Activated naive CD4-positive, alpha-beta T cell treated with anti-CD3 and anti-CD28 coated beads for 36 hours (primary cell): ENCODE data around the gene MPPED2. TPM values are rescaled to one million over a fixed set of nuclear protein-coding genes. Genes with fewer than 3 reads are reported as not detected.

Experiments
- CTCF ChIA-PET: fragments of 350-600 bp; sonication (Branson Sonifier 250); formaldehyde crosslinking; loops from one replicate; lab custom pipeline; 2021; ENCODE audit warnings: antibody characterized with exemption; lab: Charles Lee
- DNase-seq: peaks from one replicate; pipeline ENCODE4 v3.0.0-alpha.2; 2020
- H3K27ac Mint-ChIP-seq: one replicate; pipeline ENCODE4 v1.8.0; 2021; ENCODE audit warnings: mild to moderate bottlenecking, mixed read lengths
- H3K27me3 Mint-ChIP-seq: one replicate; pipeline ENCODE4 v1.8.0; 2021; ENCODE audit warnings: low read depth, mixed read lengths
- H3K36me3 Mint-ChIP-seq: one replicate; pipeline ENCODE4 v1.8.0; 2021; ENCODE audit warnings: low read depth, mixed read lengths
- H3K4me1 Mint-ChIP-seq: one replicate; pipeline ENCODE4 v1.8.0; 2021; ENCODE audit warnings: low read depth, mixed read lengths
- H3K4me3 Mint-ChIP-seq: one replicate; pipeline ENCODE4 v1.8.0; 2021; ENCODE audit warnings: mild to moderate bottlenecking, moderate library complexity, mixed read lengths
- H3K9me3 Mint-ChIP-seq: one replicate; pipeline ENCODE4 v1.8.0; 2021; ENCODE audit warnings: mixed read lengths
- intact Hi-C: fragments of 100-400 bp; cut with micrococcal nuclease; formaldehyde crosslinking; loops from one replicate; pipeline ENCODE4 v1.15.1; 2023
- total RNA-seq, 2 experiments: library from RNA; stranded (reverse); gene quantifications; one replicate each; pipeline ENCODE4 v1.2.3, GENCODE V29; 2021

Gene MPPED2
- total RNA-seq, 2 experiments from 2014 or later: not detected

GRCh38 chr11:30549565-30549964 lies 36.6 kb downstream of the MPPED2 start:
- Mint-ChIP-seq H3K27me3 (no peaks in the 10 kb centered on the region), H3K4me1 (no peaks in the 10 kb centered on the region), H3K9me3 (peaks cover 3% of the 10 kb centered on the region), H3K27ac (no peak overlapping the region), H3K4me3 (no peak overlapping the region), H3K36me3 (no peaks in the 10 kb centered on the region)
- CTCF ChIA-PET: no interaction called here
- no peak for DNase-seq
- intact Hi-C loops: no loop called here

GRCh38 chr11:30546334-30546733 lies 39.8 kb downstream of the MPPED2 start:
- no peaks in the 10 kb centered on the region for H3K4me1 Mint-ChIP-seq
- H3K27me3 Mint-ChIP-seq: no peaks in the 10 kb centered on the region
- intact Hi-C loops: no loop called here
- peaks cover 2% of the 10 kb centered on the region for H3K9me3 Mint-ChIP-seq
- H3K36me3 Mint-ChIP-seq: no peaks in the 10 kb centered on the region
- no peak for DNase-seq
- CTCF ChIA-PET: no interaction called here
- no peak overlapping the region for H3K27ac Mint-ChIP-seq
- H3K4me3 Mint-ChIP-seq: no peak overlapping the region

GRCh38 chr11:30545507-30545906 lies 40.6 kb downstream of the MPPED2 start:
- Mint-ChIP-seq H3K27ac (no peak overlapping the region), H3K4me3 (no peak overlapping the region), H3K4me1 (no peaks in the 10 kb centered on the region), H3K36me3 (no peaks in the 10 kb centered on the region), H3K27me3 (no peaks in the 10 kb centered on the region), H3K9me3 (peaks cover 2% of the 10 kb centered on the region)
- intact Hi-C loops: no loop called here
- CTCF ChIA-PET: no interaction called here
- DNase-seq: no peak

GRCh38 chr11:30543066-30543465 lies 43.1 kb downstream of the MPPED2 start:
- intact Hi-C loops: no loop called here
- no peaks in the 10 kb centered on the region for H3K4me1 Mint-ChIP-seq

GRCh38 chr11:30540781-30541180 lies 45.4 kb downstream of the MPPED2 start:
- DNase-seq: no peak
- H3K4me1 Mint-ChIP-seq: no peaks in the 10 kb centered on the region
- no peak overlapping the region for H3K4me3 Mint-ChIP-seq
- intact Hi-C loops: no loop called here
- H3K9me3 Mint-ChIP-seq: peaks cover 2% of the 10 kb centered on the region
- H3K27me3 Mint-ChIP-seq: no peaks in the 10 kb centered on the region
- no peak overlapping the region for H3K27ac Mint-ChIP-seq
- H3K36me3 Mint-ChIP-seq: no peaks in the 10 kb centered on the region
- CTCF ChIA-PET: no interaction called here

More at GRCh38 chr11:30543066-30543465, 43.1 kb downstream of the MPPED2 start:
- Mint-ChIP-seq H3K27me3 (no peaks in the 10 kb centered on the region), H3K36me3 (no peaks in the 10 kb centered on the region), H3K27ac (no peak overlapping the region), H3K4me3 (no peak overlapping the region), H3K9me3 (peaks cover 2% of the 10 kb centered on the region)
- no peak for DNase-seq
- CTCF ChIA-PET: interaction anchor here (0.5 kb wide), 1 partner anchor 375 kb away, joined by 5 read pairs; no protein-coding TSS in a partner anchor

- Mint-ChIP-seq H3K9me3 (no peaks in the 10 kb centered on the region), H3K27me3 (no peaks in the 10 kb centered on the region), H3K4me3 (no peak overlapping the region), H3K27ac (no peak overlapping the region), H3K4me1 (no peaks in the 10 kb centered on the region), H3K36me3 (no peaks in the 10 kb centered on the region)
- DNase-seq: no peak
- CTCF ChIA-PET: no interaction called here
- intact Hi-C loops: no loop called here
These were observed 47.9 kb downstream of the MPPED2 start for GRCh38 chr11:30538251-30538650.

GRCh38 chr11:30535818-30536217 lies 50.3 kb downstream of the MPPED2 start:
- no peak overlapping the region for H3K4me3 Mint-ChIP-seq
- H3K27ac Mint-ChIP-seq: no peak overlapping the region
- CTCF ChIA-PET: no interaction called here
- no peaks in the 10 kb centered on the region for H3K27me3 Mint-ChIP-seq
- intact Hi-C loops: no loop called here
- DNase-seq: no peak
- H3K9me3 Mint-ChIP-seq: no peaks in the 10 kb centered on the region
- no peaks in the 10 kb centered on the region for H3K36me3 Mint-ChIP-seq
- H3K4me1 Mint-ChIP-seq: no peaks in the 10 kb centered on the region

GRCh38 chr11:30533445-30533947 lies 52.7 kb downstream of the MPPED2 start:
- no peaks in the 10 kb centered on the region for H3K36me3 Mint-ChIP-seq
- CTCF ChIA-PET: no interaction called here
- no peak overlapping the region for H3K4me3 Mint-ChIP-seq
- intact Hi-C loops: no loop called here
- no peak for DNase-seq
- no peaks in the 10 kb centered on the region for H3K9me3 Mint-ChIP-seq
- H3K4me1 Mint-ChIP-seq: no peaks in the 10 kb centered on the region
- no peak overlapping the region for H3K27ac Mint-ChIP-seq
- H3K27me3 Mint-ChIP-seq: no peaks in the 10 kb centered on the region

GRCh38 chr11:30527566-30527965 lies 58.6 kb downstream of the MPPED2 start:
- Mint-ChIP-seq H3K4me1 (no peaks in the 10 kb centered on the region), H3K4me3 (no peak overlapping the region), H3K27ac (no peak overlapping the region), H3K9me3 (no peaks in the 10 kb centered on the region), H3K27me3 (peaks cover 4% of the 10 kb centered on the region), H3K36me3 (no peaks in the 10 kb centered on the region)
- DNase-seq: no peak
- intact Hi-C loops: no loop called here
- CTCF ChIA-PET: no interaction called here

- no peak overlapping the region for H3K27ac Mint-ChIP-seq
- no peak overlapping the region for H3K4me3 Mint-ChIP-seq
- H3K4me1 Mint-ChIP-seq: no peaks in the 10 kb centered on the region
- H3K9me3 Mint-ChIP-seq: no peaks in the 10 kb centered on the region
- no peak for DNase-seq
- intact Hi-C loops: no loop called here
- peaks cover 6% of the 10 kb centered on the region for H3K27me3 Mint-ChIP-seq
- CTCF ChIA-PET: no interaction called here
- no peaks in the 10 kb centered on the region for H3K36me3 Mint-ChIP-seq
These were observed 59.6 kb downstream of the MPPED2 start for GRCh38 chr11:30526558-30526957.

GRCh38 chr11:30522536-30523243 lies 63.5 kb downstream of the MPPED2 start:
- CTCF ChIA-PET: no interaction called here
- no peaks in the 10 kb centered on the region for H3K36me3 Mint-ChIP-seq
- H3K4me1 Mint-ChIP-seq: no peaks in the 10 kb centered on the region
- intact Hi-C loops: no loop called here
- no peaks in the 10 kb centered on the region for H3K9me3 Mint-ChIP-seq
- no peak overlapping the region for H3K27ac Mint-ChIP-seq
- H3K27me3 Mint-ChIP-seq: peaks cover 6% of the 10 kb centered on the region
- H3K4me3 Mint-ChIP-seq: no peak overlapping the region
- no peak for DNase-seq

- no peaks in the 10 kb centered on the region for H3K9me3 Mint-ChIP-seq
- CTCF ChIA-PET: no interaction called here
- H3K27ac Mint-ChIP-seq: no peak overlapping the region
- H3K4me3 Mint-ChIP-seq: no peak overlapping the region
- peaks cover 6% of the 10 kb centered on the region for H3K27me3 Mint-ChIP-seq
- no peaks in the 10 kb centered on the region for H3K4me1 Mint-ChIP-seq
- DNase-seq: no peak
- H3K36me3 Mint-ChIP-seq: no peaks in the 10 kb centered on the region
- intact Hi-C loops: no loop called here
These were observed 64.7 kb downstream of the MPPED2 start for GRCh38 chr11:30521297-30522071.

- Mint-ChIP-seq H3K27ac (no peak overlapping the region), H3K9me3 (no peaks in the 10 kb centered on the region), H3K36me3 (no peaks in the 10 kb centered on the region), H3K27me3 (peaks cover 5% of the 10 kb centered on the region), H3K4me1 (no peaks in the 10 kb centered on the region), H3K4me3 (no peak overlapping the region)
- DNase-seq: no peak
- intact Hi-C loops: no loop called here
- CTCF ChIA-PET: no interaction called here
These were observed 73.1 kb downstream of the MPPED2 start for GRCh38 chr11:30513087-30513486.
